Measurements from ENCODE around the gene AGFG2. TPM values are rescaled to one million over a fixed set of nuclear protein-coding genes. Genes with fewer than 3 reads are reported as not detected.

Gene AGFG2
- total and polyA plus RNA-seq, 2 of the 13 experiments (the other 11 are each of a cell fraction or from before 2014, with no cell fraction given) = 125 to 132 TPM

DNA sequence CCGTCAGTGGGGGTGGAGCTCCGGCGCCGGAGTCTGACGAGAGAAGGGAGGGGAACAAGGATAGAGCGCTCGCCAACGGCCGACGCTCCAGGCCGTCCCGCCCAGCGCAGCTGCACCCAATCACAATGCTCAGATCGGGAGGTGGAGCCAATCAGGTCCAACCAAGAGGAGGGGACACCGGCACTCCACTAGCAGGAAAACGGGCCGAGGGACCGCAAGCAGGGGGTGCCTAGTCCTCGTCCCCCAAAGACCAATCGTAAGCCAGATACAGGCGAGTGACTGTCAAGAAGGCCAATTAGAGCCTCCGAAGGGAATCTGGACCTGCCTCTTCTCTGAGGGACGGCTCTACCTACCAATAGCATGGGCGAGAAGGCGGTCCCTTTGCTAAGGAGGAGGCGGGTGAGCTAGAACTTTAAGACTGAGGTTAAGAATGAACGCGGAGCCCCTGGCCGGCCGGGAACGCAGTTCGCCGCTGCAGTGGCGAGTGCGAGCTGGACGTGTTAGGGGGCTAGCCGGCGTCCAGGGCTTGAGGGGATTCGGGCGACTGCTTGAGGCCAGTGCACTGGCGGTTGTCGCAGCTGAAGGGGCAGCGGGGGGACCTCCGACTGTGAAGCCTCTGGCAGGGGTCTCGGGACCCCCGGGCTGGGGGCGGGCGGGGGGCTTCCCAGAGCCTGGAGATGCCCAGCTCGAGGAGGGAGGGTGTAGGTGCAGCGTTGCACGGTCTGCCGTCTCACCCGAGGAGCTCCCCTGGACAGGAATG is 47.4 kb downstream of the AGFG2 start, which contains the start of gene FBXO24 (continued):
- TF ChIP-seq MED8 (CRISPR knock-in tag; IDR thresholded peaks at IDR 0.05; ENCODE audit: insufficient replicate concordance) (no peak), ZNF562 (CRISPR knock-in tag; IDR thresholded peaks at IDR 0.05; ENCODE audit: borderline replicate concordance) (no peak), TOE1 (CRISPR knock-in tag; IDR thresholded peaks at IDR 0.05) (no peak), ZBTB42 (CRISPR knock-in tag; IDR thresholded peaks at IDR 0.05) (no peak), HNRNPLL (IDR thresholded peaks at IDR 0.05; ENCODE audit: low read depth, low read length, poor library complexity, severe bottlenecking) (peak; percentile 77), ZNF451 (CRISPR knock-in tag; IDR thresholded peaks at IDR 0.05) (no peak), ZNF563 (CRISPR knock-in tag; IDR thresholded peaks at IDR 0.05) (no peak), CHCHD3 (CRISPR knock-in tag; IDR thresholded peaks at IDR 0.05) (no peak), GABPB1 (CRISPR knock-in tag; IDR thresholded peaks at IDR 0.05) (peak; percentile 78), NR2C2 (CRISPR knock-in tag; IDR thresholded peaks at IDR 0.05; ENCODE audit: borderline replicate concordance) (0 out of 2 replicates have a peak, but pooled peaks have one; percentile 7), ZNF501 (CRISPR knock-in tag; IDR thresholded peaks at IDR 0.05) (peak; percentile 74; the same call in 1 of the 2 replicates), RBFOX2 (IDR thresholded peaks at IDR 0.05; ENCODE audit: low read depth, low read length) (peak; percentile 47), HOXA9 (CRISPR knock-in tag; IDR thresholded peaks at IDR 0.05; ENCODE audit: borderline replicate concordance) (no peak), ARNT2 (CRISPR knock-in tag; IDR thresholded peaks at IDR 0.05; ENCODE audit: low read depth) (no peak), ZNF30 (CRISPR knock-in tag; IDR thresholded peaks at IDR 0.05) (no peak), MTF2 (CRISPR knock-in tag; IDR thresholded peaks at IDR 0.05; ENCODE audit: borderline replicate concordance) (no peak)
- TF ChIP-seq, protein P1, sequence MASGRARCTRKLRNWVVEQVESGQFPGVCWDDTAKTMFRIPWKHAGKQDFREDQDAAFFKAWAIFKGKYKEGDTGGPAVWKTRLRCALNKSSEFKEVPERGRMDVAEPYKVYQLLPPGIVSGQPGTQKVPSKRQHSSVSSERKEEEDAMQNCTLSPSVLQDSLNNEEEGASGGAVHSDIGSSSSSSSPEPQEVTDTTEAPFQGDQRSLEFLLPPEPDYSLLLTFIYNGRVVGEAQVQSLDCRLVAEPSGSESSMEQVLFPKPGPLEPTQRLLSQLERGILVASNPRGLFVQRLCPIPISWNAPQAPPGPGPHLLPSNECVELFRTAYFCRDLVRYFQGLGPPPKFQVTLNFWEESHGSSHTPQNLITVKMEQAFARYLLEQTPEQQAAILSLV (CRISPR knock-in tag; IDR thresholded peaks at IDR 0.05; ENCODE audit: borderline replicate concordance) = no peak
- TF ChIP-seq, protein P2, sequence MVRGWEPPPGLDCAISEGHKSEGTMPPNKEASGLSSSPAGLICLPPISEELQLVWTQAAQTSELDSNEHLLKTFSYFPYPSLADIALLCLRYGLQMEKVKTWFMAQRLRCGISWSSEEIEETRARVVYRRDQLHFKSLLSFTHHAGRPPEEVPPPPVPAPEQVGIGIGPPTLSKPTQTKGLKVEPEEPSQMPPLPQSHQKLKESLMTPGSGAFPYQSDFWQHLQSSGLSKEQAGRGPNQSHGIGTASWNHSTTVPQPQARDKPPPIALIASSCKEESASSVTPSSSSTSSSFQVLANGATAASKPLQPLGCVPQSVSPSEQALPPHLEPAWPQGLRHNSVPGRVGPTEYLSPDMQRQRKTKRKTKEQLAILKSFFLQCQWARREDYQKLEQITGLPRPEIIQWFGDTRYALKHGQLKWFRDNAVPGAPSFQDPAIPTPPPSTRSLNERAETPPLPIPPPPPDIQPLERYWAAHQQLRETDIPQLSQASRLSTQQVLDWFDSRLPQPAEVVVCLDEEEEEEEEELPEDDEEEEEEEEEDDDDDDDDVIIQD (CRISPR knock-in tag; IDR thresholded peaks at IDR 0.05; ENCODE audit: low read depth) = peak; percentile 35; the same call in 1 of the 2 replicates
- TF ChIP-seq, protein P3, sequence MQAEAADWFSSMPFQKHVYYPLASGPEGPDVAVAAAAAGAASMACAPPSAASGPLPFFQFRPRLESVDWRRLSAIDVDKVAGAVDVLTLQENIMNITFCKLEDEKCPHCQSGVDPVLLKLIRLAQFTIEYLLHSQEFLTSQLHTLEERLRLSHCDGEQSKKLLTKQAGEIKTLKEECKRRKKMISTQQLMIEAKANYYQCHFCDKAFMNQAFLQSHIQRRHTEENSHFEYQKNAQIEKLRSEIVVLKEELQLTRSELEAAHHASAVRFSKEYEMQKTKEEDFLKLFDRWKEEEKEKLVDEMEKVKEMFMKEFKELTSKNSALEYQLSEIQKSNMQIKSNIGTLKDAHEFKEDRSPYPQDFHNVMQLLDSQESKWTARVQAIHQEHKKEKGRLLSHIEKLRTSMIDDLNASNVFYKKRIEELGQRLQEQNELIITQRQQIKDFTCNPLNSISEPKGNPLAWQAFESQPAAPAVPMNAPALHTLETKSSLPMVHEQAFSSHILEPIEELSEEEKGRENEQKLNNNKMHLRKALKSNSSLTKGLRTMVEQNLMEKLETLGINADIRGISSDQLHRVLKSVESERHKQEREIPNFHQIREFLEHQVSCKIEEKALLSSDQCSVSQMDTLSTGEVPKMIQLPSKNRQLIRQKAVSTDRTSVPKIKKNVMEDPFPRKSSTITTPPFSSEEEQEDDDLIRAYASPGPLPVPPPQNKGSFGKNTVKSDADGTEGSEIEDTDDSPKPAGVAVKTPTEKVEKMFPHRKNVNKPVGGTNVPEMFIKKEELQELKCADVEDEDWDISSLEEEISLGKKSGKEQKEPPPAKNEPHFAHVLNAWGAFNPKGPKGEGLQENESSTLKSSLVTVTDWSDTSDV (CRISPR knock-in tag; IDR thresholded peaks at IDR 0.05) = no peak
- TF ChIP-seq, protein P4, sequence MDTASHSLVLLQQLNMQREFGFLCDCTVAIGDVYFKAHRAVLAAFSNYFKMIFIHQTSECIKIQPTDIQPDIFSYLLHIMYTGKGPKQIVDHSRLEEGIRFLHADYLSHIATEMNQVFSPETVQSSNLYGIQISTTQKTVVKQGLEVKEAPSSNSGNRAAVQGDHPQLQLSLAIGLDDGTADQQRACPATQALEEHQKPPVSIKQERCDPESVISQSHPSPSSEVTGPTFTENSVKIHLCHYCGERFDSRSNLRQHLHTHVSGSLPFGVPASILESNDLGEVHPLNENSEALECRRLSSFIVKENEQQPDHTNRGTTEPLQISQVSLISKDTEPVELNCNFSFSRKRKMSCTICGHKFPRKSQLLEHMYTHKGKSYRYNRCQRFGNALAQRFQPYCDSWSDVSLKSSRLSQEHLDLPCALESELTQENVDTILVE (CRISPR knock-in tag; IDR thresholded peaks at IDR 0.05) = peak; percentile 3; the same call in 1 of the 2 replicates
